HAP-1 (cell line): ENCODE results near the gene MPG.

ENCODE experiments used
- DNase-seq, 2 experiments: peaks; one replicate each; pipeline ENCODE4 v3.0.0-alpha.2; 2016 to 2020; ENCODE audit warnings: low spot score in 2 of 2
- H3K27me3 ChIP-seq: fragments of 250-450 bp; sonication (Bioruptor Pico); 2 replicates; pipeline ENCODE4 v1.5.1; 2020; ENCODE audit warnings: low read depth, mild to moderate bottlenecking, moderate library complexity
- H3K36me3 ChIP-seq: fragments of 250-450 bp; sonication (Bioruptor Pico); replicated peaks from 2 replicates; pipeline ENCODE4 v1.5.1; 2020; ENCODE audit warnings: mild to moderate bottlenecking
- H3K4me1 ChIP-seq: fragments of 250-450 bp; sonication (Bioruptor Pico); 2 replicates; pipeline ENCODE4 v1.5.1; 2020; ENCODE audit warnings: mild to moderate bottlenecking
- H3K4me3 ChIP-seq: fragments of 250-450 bp; sonication (Bioruptor Pico); 2 replicates; pipeline ENCODE4 v1.5.1; 2020; ENCODE audit warnings: mild to moderate bottlenecking, moderate library complexity
- H3K9me3 ChIP-seq: fragments of 250-450 bp; sonication (Bioruptor Pico); 2 replicates; pipeline ENCODE4 v1.5.1; 2020; ENCODE audit warnings: mild to moderate bottlenecking, moderate library complexity
- in situ Hi-C: fragments of 300-500 bp; cut with MboI; formaldehyde crosslinking; loops from 3 replicates; pipeline ENCODE4 v1.14.3; 2020; ENCODE audit warnings: low sequenced_read_pairs, inconsistent platforms, mixed read lengths

MPG gene

GRCh38 chr16:67183-67791, 10.7 kb upstream of the MPG start:
- Histone ChIP-seq H3K4me3 (no peak overlapping the region), H3K4me1 (peaks cover 3% of the 10 kb centered on the region), H3K36me3 (peaks cover 4% of the 10 kb centered on the region), H3K27me3 (no peaks in the 10 kb centered on the region), H3K9me3 (no peaks in the 10 kb centered on the region)
- DNase-seq: no peak
- in situ Hi-C loops: no loop called here

GRCh38 chr16:67884-68789, 9.9 kb upstream of the MPG start:
- no peaks in the 10 kb centered on the region for H3K27me3 ChIP-seq
- no peak for DNase-seq
- in situ Hi-C loops: no loop called here
- no peaks in the 10 kb centered on the region; the same call in 1 of the 2 replicates for H3K36me3 ChIP-seq
- peaks cover 7% of the 10 kb centered on the region for H3K4me1 ChIP-seq
- no peak overlapping the region for H3K4me3 ChIP-seq
- no peaks in the 10 kb centered on the region for H3K9me3 ChIP-seq

- Histone ChIP-seq H3K36me3 (no peaks in the 10 kb centered on the region), H3K4me1 (peaks cover 7% of the 10 kb centered on the region), H3K4me3 (no peak overlapping the region), H3K9me3 (no peaks in the 10 kb centered on the region), H3K27me3 (no peaks in the 10 kb centered on the region)
- no peak for DNase-seq
- in situ Hi-C loops: no loop called here
These were observed 8.8 kb upstream of the MPG start for GRCh38 chr16:69181-69580.

GRCh38 chr16:71210-71539, 6.8 kb upstream of the MPG start:
- Histone ChIP-seq H3K36me3 (no peaks in the 10 kb centered on the region), H3K4me3 (peak overlapping the region; percentile 64), H3K4me1 (peaks cover 7% of the 10 kb centered on the region), H3K27me3 (no peaks in the 10 kb centered on the region), H3K9me3 (no peaks in the 10 kb centered on the region)
- in situ Hi-C loops: no loop called here
- DNase-seq: no peak

GRCh38 chr16:71540-72401, 6.3 kb upstream of the MPG start:
- Histone ChIP-seq H3K36me3 (no peaks in the 10 kb centered on the region), H3K27me3 (no peaks in the 10 kb centered on the region), H3K4me1 (peaks cover 12% of the 10 kb centered on the region), H3K4me3 (peak overlapping the region; percentile 64), H3K9me3 (no peaks in the 10 kb centered on the region)
- peak; percentile 67 to 89 for DNase-seq
- in situ Hi-C loops: no loop called here

- Histone ChIP-seq H3K4me1 (peaks cover 22% of the 10 kb centered on the region), H3K27me3 (no peaks in the 10 kb centered on the region), H3K36me3 (no peaks in the 10 kb centered on the region), H3K9me3 (no peaks in the 10 kb centered on the region), H3K4me3 (peak within 1 kb of the TSS; percentile 64)
- peak; percentile 53 to 71 for DNase-seq
- in situ Hi-C loops: no loop called here
These were observed 5.2 kb upstream of the MPG start, which contains the start of gene RHBDF1 for GRCh38 chr16:72561-73548. RHBDF1 (minus strand) TSS chr16:72631; CDS start chr16:65015, 7,616 bp downstream.

GRCh38 chr16:74051-74746, 3.8 kb upstream of the MPG start:
- no peaks in the 10 kb centered on the region for H3K9me3 ChIP-seq
- in situ Hi-C loops: no loop called here
- no peaks in the 10 kb centered on the region for H3K27me3 ChIP-seq
- DNase-seq: no peak
- peaks cover 22% of the 10 kb centered on the region for H3K4me1 ChIP-seq
- H3K36me3 ChIP-seq: no peaks in the 10 kb centered on the region
- H3K4me3 ChIP-seq: no peak overlapping the region

- Histone ChIP-seq H3K9me3 (no peaks in the 10 kb centered on the region), H3K4me1 (peaks cover 22% of the 10 kb centered on the region), H3K36me3 (peaks cover 4% of the 10 kb centered on the region), H3K4me3 (no peak overlapping the region), H3K27me3 (no peaks in the 10 kb centered on the region)
- in situ Hi-C loops: no loop called here
- no peak for DNase-seq
These were observed 3.2 kb upstream of the MPG start for GRCh38 chr16:74747-75334.

GRCh38 chr16:75580-76501, 2.2 kb upstream of the MPG start:
- in situ Hi-C loops: no loop called here
- DNase-seq: peak in 1 of 2 experiments; percentile 54
- no peaks in the 10 kb centered on the region for H3K27me3 ChIP-seq
- H3K9me3 ChIP-seq: no peaks in the 10 kb centered on the region
- peaks cover 11% of the 10 kb centered on the region for H3K36me3 ChIP-seq
- peaks cover 22% of the 10 kb centered on the region for H3K4me1 ChIP-seq
- H3K4me3 ChIP-seq: no peak overlapping the region

GRCh38 chr16:76535-77272, 1.3 kb upstream of the MPG start:
- H3K4me3 ChIP-seq: peak overlapping the region; percentile 42
- peak in 1 of 2 experiments; percentile 39 for DNase-seq
- no peaks in the 10 kb centered on the region for H3K9me3 ChIP-seq
- in situ Hi-C loops: no loop called here
- H3K4me1 ChIP-seq: peaks cover 19% of the 10 kb centered on the region
- H3K36me3 ChIP-seq: peaks cover 11% of the 10 kb centered on the region
- no peaks in the 10 kb centered on the region for H3K27me3 ChIP-seq

- peak overlapping the region; percentile 42 for H3K4me3 ChIP-seq
- DNase-seq: peak in 1 of 2 experiments; percentile 62
- peaks cover 11% of the 10 kb centered on the region for H3K36me3 ChIP-seq
- no peaks in the 10 kb centered on the region for H3K27me3 ChIP-seq
- in situ Hi-C loops: no loop called here
- H3K4me1 ChIP-seq: peaks cover 19% of the 10 kb centered on the region
- no peaks in the 10 kb centered on the region for H3K9me3 ChIP-seq
These were observed 685 bp upstream of the MPG start for GRCh38 chr16:77273-77806.
